Fibroblast of the aortic adventitia (primary cell): ENCODE data around the gene SLC1A5. TPM values are rescaled to one million over a fixed set of nuclear protein-coding genes. Genes with fewer than 3 reads are reported as not detected.
"Not testable (repeated sequence)": the region's sequence is repeated elsewhere in the genome, so short reads cannot be mapped to it uniquely, and the experiment has no call there.

Experiments
- DNase-seq: peaks from one replicate; pipeline ENCODE4 v3.0.0-alpha.2; 2010; ENCODE audit warnings: low read depth
- H3K4me3 ChIP-seq: 2 replicates; pipeline ENCODE4 v1.5.1; 2011; ENCODE audit warnings: low read depth, mild to moderate bottlenecking, control low read depth, low read length, moderate library complexity
- total RNA-seq: library from RNA; depleted of rRNA; stranded (reverse); fragments of >200 nt; gene quantifications from 2 replicates; pipeline ENCODE4 v1.2.3, GENCODE V29; 2012; ENCODE audit warnings: low replicate concordance
- TF ChIP-seq, protein P1 (sequence below): IDR thresholded peaks from 2 replicates; pipeline ENCODE4 v1.5.1; 2011; ENCODE audit warnings: mild to moderate bottlenecking, low read length, control low read depth, inconsistent platforms; ENCODE audit not compliant: insufficient read depth

Gene SLC1A5
- total RNA-seq, 1 donor, result 158 TPM

DNA sequence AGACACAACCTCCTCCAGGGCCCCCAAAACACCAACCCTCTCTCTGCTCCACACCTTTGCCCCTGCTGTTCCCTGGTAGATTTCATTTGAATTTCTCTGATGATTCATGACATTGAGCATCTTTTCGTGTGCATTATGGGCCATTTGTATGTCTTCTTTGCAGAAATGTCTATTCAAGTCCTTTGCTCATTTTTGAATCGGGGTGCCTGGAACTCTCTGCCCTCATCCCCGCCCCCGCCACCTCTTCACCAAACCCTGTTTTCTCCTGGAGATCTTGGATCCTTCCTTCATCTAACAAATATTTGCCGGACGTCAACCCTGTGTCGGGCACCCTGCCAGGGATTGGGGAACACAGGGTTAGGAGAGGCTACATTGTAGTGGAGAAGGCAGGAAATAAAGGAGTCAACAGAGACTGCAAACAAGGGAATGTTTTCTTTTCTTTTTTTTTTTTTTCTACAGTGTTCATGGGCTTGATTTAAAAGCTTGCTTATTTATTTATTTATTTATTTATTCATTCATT lies 25.5 kb upstream of the SLC1A5 start:
- H3K4me3 ChIP-seq, result no peak overlapping the region
- peak; percentile 37 for DNase-seq
- TF ChIP-seq, protein P1, sequence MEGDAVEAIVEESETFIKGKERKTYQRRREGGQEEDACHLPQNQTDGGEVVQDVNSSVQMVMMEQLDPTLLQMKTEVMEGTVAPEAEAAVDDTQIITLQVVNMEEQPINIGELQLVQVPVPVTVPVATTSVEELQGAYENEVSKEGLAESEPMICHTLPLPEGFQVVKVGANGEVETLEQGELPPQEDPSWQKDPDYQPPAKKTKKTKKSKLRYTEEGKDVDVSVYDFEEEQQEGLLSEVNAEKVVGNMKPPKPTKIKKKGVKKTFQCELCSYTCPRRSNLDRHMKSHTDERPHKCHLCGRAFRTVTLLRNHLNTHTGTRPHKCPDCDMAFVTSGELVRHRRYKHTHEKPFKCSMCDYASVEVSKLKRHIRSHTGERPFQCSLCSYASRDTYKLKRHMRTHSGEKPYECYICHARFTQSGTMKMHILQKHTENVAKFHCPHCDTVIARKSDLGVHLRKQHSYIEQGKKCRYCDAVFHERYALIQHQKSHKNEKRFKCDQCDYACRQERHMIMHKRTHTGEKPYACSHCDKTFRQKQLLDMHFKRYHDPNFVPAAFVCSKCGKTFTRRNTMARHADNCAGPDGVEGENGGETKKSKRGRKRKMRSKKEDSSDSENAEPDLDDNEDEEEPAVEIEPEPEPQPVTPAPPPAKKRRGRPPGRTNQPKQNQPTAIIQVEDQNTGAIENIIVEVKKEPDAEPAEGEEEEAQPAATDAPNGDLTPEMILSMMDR, result no peak

DNA sequence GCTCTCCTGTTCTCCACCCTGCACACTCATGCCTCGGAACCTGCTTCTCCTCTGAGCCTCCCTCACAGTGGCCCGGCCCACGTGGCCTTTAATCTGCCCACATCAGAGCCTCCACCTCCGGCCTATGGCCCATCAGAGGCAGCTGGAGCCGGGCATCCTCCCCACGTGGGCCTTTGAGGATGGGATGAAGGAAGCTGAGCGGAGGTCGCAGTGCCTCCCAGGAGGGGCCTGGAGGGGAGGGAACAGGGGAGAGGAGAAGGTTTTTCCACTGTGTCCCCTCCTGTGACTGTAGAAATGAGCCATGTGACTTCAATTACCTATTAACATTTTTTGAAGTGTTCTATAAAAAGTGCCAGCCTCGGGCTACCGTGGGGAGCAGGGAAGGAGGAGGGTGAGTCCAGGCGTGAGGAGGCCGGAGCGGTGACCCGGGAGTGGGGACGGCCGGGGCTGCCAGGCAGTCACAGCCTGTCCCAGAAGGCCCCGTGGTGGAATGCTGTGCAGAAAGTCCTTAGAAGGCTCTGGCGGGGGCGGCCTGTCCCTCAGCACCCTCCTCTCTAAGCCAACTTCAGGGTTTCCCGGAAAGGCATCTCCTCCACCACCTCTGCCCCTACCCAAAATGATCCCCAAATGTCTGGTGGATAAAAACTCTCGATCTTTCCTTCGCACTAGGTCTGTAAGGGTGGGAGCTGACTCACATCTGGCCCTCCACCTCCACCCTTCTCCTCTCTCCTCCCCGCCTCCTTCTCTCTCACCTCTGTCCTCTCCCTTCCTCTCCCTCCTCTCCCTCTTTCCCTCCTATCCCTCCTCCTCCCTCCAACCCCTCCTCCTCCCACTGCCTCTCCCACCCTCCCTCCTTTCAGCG lies 24.8 kb upstream of the SLC1A5 start:
- H3K4me3 ChIP-seq, result no peak overlapping the region
- DNase-seq, result no peak
- TF ChIP-seq, protein P1, result no peak

DNA sequence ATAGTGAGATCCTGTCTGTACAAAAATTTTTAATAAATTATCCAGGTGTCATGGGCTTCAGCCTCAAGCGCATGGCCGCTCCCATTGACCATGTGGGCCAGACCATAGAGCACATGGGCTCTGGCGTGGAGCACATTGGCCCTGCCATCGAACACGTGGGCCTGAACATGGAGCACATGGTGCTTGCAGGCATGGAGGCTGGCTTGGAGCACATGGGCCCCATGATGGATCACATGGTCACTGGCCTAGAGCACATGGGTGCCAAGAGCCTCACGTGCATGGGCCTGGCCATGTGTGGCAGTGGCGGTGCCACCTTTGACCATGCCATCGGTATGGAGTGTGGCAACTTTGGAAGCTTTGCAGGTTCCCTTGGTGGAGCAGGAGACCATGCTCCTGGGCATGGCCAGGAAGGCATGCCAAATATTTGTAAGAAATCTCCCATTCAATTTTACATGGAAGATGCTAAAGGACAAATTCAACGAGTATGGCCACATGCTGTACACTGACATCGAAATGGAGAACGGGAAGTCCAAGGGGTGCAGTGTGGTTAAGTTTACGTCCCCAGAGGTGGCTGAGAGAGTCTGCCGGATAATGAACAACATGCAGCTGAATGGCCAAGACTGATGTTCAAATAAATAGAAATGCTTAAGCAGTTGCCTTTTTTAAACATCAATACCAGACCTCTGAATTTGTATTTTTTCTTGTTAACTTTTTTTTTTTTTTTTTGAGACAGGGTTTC lies 21.3 kb upstream of the SLC1A5 start:
- TF ChIP-seq, protein P1, result no peak
- H3K4me3 ChIP-seq, result no peak overlapping the region
- no peak for DNase-seq

DNA sequence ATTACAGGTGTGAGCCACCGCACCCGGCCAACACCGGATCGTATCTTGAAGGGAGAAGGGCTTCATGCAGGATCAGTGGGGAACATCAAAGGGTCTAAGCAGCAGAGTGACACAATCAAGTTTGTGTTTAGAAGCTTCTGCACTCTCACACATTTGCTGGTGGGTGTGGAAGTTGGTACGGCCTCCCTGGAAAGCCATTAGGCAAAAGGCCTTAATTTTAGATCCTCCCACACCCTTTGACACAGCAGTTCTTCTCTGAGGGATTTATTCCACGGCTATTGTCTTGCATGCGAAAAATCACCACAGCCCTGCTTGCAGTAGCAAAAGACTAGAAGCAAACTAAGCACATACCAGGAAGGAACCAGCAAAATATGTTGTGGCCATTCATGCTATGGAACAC lies 18.3 kb upstream of the SLC1A5 start:
- DNase-seq, result no peak
- TF ChIP-seq, protein P1, result no peak
- H3K4me3 ChIP-seq, result no peak overlapping the region

DNA sequence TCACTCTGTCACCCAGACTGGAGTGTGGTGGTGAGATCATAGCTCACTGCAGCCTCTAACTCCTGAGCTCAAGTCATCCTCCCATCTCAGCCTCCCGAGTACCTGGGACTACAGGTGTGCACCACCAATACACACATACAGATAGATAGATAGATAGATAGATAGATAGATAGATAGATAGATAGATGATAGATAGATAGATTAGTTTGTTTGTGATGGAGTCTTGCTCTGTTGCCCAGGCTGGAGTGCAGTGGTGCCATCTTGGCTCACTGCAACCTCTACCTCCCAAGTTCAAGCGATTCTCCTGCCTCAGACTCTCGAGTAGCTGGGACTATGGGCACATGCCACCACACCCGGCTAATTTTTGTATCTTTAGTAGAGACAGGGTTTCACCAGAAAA lies 16.0 kb upstream of the SLC1A5 start:
- not testable (repeated sequence) for DNase-seq, H3K4me3 ChIP-seq

DNA sequence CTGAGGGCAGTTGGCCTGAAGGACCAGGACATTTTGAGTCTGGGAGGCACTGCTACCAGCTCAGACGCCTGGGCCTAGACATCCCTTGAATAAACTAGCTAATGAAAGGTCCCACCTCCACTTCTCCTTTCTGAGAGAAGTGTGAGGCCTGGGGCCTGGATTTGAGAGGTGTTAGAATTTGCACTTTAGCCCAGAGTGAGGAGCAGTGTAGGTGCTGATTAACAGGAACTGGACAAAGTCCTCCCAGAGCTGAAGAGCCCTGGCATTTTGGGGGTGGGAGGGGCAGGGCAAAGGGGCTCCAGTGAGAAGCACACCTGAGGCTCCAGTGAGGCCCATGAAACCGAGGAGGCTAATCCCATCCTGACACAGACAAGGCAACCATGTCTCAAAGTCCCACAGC lies 15.2 kb upstream of the SLC1A5 start:
- TF ChIP-seq, protein P1, result no peak
- no peak for DNase-seq
- no peak overlapping the region for H3K4me3 ChIP-seq

DNA sequence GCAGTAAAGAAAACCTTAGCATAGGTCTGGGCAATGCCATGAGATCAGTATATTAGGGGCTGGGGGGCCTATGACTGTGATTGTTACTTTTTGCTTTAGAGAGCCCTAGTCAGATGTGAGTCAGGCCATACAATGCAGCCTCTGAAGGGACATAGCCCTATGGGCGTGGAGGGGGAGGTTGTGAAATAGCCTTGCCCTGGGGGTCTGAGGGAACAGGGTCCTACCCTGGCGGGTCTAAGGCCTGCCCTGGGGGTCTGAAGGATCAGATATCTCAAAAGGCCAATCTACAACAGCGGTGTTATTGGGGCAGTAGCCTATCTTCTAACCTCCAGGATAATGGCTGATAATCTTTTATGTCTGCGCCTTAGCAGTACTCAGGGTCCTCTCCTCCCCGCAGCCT lies 13.8 kb upstream of the SLC1A5 start:
- H3K4me3 ChIP-seq, result no peak overlapping the region
- TF ChIP-seq, protein P1, result no peak
- DNase-seq, result no peak
